ENCODE results near the gene SHISAL1.

DNA sequence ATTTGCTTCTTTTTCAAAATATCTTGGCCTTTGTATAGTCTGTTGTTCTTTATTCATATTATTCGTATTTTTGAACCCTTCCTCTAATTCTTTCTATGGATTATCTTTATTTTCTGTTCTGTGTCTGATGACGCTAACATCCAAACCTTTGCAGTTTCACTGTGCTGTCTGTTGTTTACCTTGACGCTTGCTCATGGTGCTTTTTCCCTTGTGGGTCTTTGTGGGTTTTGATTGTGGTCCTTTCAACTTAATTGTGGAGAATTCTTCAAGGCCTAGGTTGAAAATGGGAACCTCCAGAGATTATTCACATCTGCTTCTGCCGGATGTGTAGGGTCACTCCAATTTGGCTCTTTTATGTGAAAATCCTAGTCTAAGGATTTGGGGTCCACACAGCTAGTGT lies 97.5 kb downstream of the SHISAL1 start:
- TF ChIP-seq, protein P1, sequence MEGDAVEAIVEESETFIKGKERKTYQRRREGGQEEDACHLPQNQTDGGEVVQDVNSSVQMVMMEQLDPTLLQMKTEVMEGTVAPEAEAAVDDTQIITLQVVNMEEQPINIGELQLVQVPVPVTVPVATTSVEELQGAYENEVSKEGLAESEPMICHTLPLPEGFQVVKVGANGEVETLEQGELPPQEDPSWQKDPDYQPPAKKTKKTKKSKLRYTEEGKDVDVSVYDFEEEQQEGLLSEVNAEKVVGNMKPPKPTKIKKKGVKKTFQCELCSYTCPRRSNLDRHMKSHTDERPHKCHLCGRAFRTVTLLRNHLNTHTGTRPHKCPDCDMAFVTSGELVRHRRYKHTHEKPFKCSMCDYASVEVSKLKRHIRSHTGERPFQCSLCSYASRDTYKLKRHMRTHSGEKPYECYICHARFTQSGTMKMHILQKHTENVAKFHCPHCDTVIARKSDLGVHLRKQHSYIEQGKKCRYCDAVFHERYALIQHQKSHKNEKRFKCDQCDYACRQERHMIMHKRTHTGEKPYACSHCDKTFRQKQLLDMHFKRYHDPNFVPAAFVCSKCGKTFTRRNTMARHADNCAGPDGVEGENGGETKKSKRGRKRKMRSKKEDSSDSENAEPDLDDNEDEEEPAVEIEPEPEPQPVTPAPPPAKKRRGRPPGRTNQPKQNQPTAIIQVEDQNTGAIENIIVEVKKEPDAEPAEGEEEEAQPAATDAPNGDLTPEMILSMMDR (IDR thresholded peaks at IDR 0.05; ENCODE audit: low read depth, low read length): no peak
- TF ChIP-seq EZH2phosphoT487 (IDR thresholded peaks at IDR 0.05; ENCODE audit: low read depth): no peak

Measured in OCI-LY3 (cell line).